ENCODE measurements around the gene DAAM2.

The DAAM2 gene

GRCh38 chr6:39933669-39934130, 141.5 kb downstream of the DAAM2 start:
- TF ChIP-seq CTCF (IDR thresholded peaks at IDR 0.05; ENCODE audit: low read depth, low read length, missing control alignments): no peak
- H3K4me3 ChIP-seq (ENCODE audit: low read depth, low read length): no peak overlapping the region
- DNase-seq (ENCODE audit: low read depth): no peak

- TF ChIP-seq CTCF (IDR thresholded peaks at IDR 0.05; ENCODE audit: low read depth, low read length, missing control alignments): no peak
- no peak for DNase-seq (ENCODE audit: low read depth)
- H3K4me3 ChIP-seq (ENCODE audit: low read depth, low read length): no peak within 1 kb of the TSS
Observed at GRCh38 chr6:39934131-39934757, 142.1 kb downstream of the DAAM2 start, which contains the start of gene MOCS1. Gene MOCS1 (minus strand): TSS chr6:39934462. CDS start chr6:39934417, 45 bp downstream.

GRCh38 chr6:39935241-39935640, 143.1 kb downstream of the DAAM2 start:
- DNase-seq (ENCODE audit: low read depth): no peak
- no peak for TF ChIP-seq CTCF (IDR thresholded peaks at IDR 0.05; ENCODE audit: low read depth, low read length, missing control alignments)
- no peak overlapping the region for H3K4me3 ChIP-seq (ENCODE audit: low read depth, low read length)

- DNase-seq (ENCODE audit: low read depth): no peak
- no peak overlapping the region for H3K4me3 ChIP-seq (ENCODE audit: low read depth, low read length)
- TF ChIP-seq CTCF (IDR thresholded peaks at IDR 0.05; ENCODE audit: low read depth, low read length, missing control alignments): no peak
Observed at GRCh38 chr6:39936857-39937256, 144.7 kb downstream of the DAAM2 start.

GRCh38 chr6:39937686-39938333, 145.6 kb downstream of the DAAM2 start:
- H3K4me3 ChIP-seq (ENCODE audit: low read depth, low read length): no peak overlapping the region
- no peak for DNase-seq (ENCODE audit: low read depth)
- TF ChIP-seq CTCF (IDR thresholded peaks at IDR 0.05; ENCODE audit: low read depth, low read length, missing control alignments): no peak

- no peak for DNase-seq (ENCODE audit: low read depth)
- TF ChIP-seq CTCF (IDR thresholded peaks at IDR 0.05; ENCODE audit: low read depth, low read length, missing control alignments): no peak
Observed at GRCh38 chr6:39938773-39939654, 146.8 kb downstream of the DAAM2 start.

More at GRCh38 chr6:39938773-39939654, 146.8 kb downstream of the DAAM2 start:
- H3K4me3 ChIP-seq (ENCODE audit: low read depth, low read length): no peak overlapping the region

Measured in GM12864 (cell line).